Osteocyte (in vitro differentiated cells): ENCODE results near the gene CTNNBL1. TPM values are rescaled to one million over a fixed set of nuclear protein-coding genes. Genes with fewer than 3 reads are reported as not detected.

Source experiments
- DNase-seq: peaks from one replicate; pipeline ENCODE4 v3.0.0; 2021; ENCODE audit warnings: mixed read lengths; ENCODE audit not compliant: unreplicated experiment; ENCODE audit errors: extremely low spot score
- H3K27ac Mint-ChIP-seq: one replicate; pipeline ENCODE4 v1.8.0; 2021; ENCODE audit warnings: mild to moderate bottlenecking, mixed read lengths; ENCODE audit not compliant: unreplicated experiment
- H3K27me3 Mint-ChIP-seq: one replicate; pipeline ENCODE4 v1.8.0; 2021; ENCODE audit warnings: mixed read lengths; ENCODE audit not compliant: unreplicated experiment
- H3K36me3 Mint-ChIP-seq: one replicate; pipeline ENCODE4 v1.8.0; 2021; ENCODE audit warnings: mixed read lengths; ENCODE audit not compliant: unreplicated experiment
- H3K4me1 Mint-ChIP-seq: one replicate; pipeline ENCODE4 v1.8.0; 2021; ENCODE audit warnings: mixed read lengths; ENCODE audit not compliant: unreplicated experiment
- H3K4me3 Mint-ChIP-seq: one replicate; pipeline ENCODE4 v1.8.0; 2021; ENCODE audit warnings: mild to moderate bottlenecking, moderate library complexity, mixed read lengths; ENCODE audit not compliant: unreplicated experiment
- H3K9me3 Mint-ChIP-seq: one replicate; pipeline ENCODE4 v1.8.0; 2021; ENCODE audit warnings: mixed read lengths; ENCODE audit not compliant: unreplicated experiment
- CTCF ChIP-seq: fragments of 200-600 bp; sonication (generic); IDR thresholded peaks from 2 replicates; pipeline ENCODE4 v1.5.0; 2021; ENCODE audit warnings: antibody characterized with exemption, mild to moderate bottlenecking, moderate library complexity
- total RNA-seq: library from RNA; stranded (reverse); gene quantifications from 2 replicates; pipeline ENCODE4 v1.2.1, GENCODE V29; 2021

The CTNNBL1 gene
- total RNA-seq, 1 donor from 2014 or later = 43.4 TPM

DNA sequence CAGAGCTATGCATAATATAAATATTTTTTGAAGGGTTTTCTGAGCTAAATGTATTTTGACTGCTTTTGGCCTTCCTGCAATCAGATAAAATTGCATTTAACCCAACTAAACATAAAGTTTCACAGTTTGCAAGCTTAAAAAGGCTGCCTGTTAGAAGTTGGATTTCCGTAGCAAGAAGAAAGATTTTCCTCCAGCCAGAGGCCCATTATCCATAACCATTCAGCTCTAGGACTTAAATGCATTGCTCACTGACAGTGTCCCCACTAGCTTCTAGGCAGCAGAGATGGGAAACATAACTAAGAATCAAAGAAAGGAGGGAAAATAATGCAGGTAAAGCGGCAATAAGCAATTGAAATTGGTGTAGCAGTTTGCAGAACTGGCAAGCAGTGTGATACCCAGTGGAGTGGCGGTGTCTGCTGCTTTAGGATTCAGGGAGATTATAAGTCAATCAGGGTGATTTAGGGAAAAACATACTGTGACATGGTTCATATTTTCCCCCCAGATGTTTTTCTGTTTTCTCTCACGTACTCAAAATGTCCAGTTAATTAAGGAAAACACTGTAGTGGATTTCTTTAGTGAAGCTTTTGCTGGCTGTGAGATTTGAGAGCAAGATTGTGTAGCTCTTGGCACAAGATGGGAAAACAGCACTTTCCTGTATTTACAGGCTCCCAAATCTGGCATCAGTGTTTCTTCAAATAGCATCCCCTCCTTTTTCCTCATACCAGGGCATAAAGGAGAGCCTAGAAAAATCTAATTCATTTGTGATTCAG lies 69.1 kb downstream of the CTNNBL1 start:
- DNase-seq = no peak
- H3K4me1 Mint-ChIP-seq = peaks cover 10% of the 10 kb centered on the region
- no peaks in the 10 kb centered on the region for H3K27me3 Mint-ChIP-seq
- peaks cover 23% of the 10 kb centered on the region for H3K36me3 Mint-ChIP-seq
- no peaks in the 10 kb centered on the region for H3K9me3 Mint-ChIP-seq
- no peak overlapping the region for H3K27ac Mint-ChIP-seq
- no peak for TF ChIP-seq CTCF
- no peak overlapping the region for H3K4me3 Mint-ChIP-seq

DNA sequence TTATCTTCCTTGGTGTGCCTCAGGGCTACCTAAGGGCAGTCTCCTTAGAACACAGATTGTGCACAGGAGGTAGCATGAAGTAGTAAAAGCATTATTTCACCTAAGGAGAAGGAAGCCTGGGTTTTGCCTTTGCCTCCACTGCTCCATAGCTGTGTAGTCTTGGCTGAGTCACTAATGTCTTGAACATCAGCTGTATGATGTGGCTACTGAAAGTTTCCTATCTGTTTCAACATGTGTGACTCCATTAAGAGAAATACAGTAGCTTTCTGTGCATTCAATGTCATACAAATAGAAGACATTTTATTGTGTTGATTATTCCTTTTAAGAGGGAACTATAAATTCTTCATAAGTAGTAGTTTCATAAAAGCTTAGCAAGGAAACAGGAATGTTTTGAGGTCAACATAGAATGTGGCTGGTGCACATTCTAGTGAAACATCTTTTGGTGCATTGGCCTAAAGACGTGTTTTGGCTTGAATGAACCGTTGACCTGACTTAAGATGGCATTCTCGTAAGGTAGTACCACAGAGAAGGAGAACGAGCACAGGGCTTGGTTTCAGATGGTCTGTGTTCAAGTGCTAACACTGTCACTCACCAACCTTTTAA lies 70.6 kb downstream of the CTNNBL1 start:
- Mint-ChIP-seq H3K27me3 (no peaks in the 10 kb centered on the region), H3K36me3 (peaks cover 22% of the 10 kb centered on the region), H3K4me3 (no peak overlapping the region), H3K9me3 (no peaks in the 10 kb centered on the region), H3K4me1 (peaks cover 10% of the 10 kb centered on the region), H3K27ac (no peak overlapping the region)
- DNase-seq = no peak
- no peak for TF ChIP-seq CTCF

DNA sequence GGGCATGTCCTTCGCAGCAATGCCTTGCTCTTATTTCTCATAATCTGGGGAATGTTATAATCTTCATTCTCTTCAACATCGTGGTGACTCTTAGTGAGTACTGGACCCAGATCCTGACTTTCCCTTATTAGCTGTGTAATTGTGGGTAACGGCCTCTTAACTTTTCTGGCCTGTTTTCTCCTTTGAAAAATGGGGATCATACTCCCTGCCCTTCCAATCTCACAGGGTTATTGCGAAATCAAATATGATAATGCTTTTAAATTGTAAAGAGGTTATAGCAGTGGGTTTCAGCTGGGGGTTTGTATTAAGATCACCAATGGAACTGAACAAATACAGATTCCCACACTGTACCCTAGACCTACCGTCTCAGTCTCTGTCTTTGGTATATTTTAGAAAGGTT lies 77.1 kb downstream of the CTNNBL1 start:
- H3K4me3 Mint-ChIP-seq = no peak overlapping the region
- H3K27ac Mint-ChIP-seq = no peak overlapping the region
- DNase-seq = no peak
- H3K4me1 Mint-ChIP-seq = no peaks in the 10 kb centered on the region
- no peaks in the 10 kb centered on the region for H3K27me3 Mint-ChIP-seq
- H3K36me3 Mint-ChIP-seq = peaks cover 27% of the 10 kb centered on the region
- TF ChIP-seq CTCF = no peak
- no peaks in the 10 kb centered on the region for H3K9me3 Mint-ChIP-seq

GRCh38 chr20:37773291-37773826 lies 79.5 kb downstream of the CTNNBL1 start:
- Mint-ChIP-seq H3K4me1 (no peaks in the 10 kb centered on the region), H3K27ac (no peak overlapping the region), H3K4me3 (no peak overlapping the region), H3K9me3 (no peaks in the 10 kb centered on the region), H3K36me3 (peaks cover 23% of the 10 kb centered on the region), H3K27me3 (no peaks in the 10 kb centered on the region)
- DNase-seq = no peak
- no peak for TF ChIP-seq CTCF

- DNase-seq = no peak
- Mint-ChIP-seq H3K27ac (no peak overlapping the region), H3K9me3 (no peaks in the 10 kb centered on the region), H3K27me3 (no peaks in the 10 kb centered on the region), H3K4me3 (no peak overlapping the region), H3K36me3 (peaks cover 27% of the 10 kb centered on the region), H3K4me1 (no peaks in the 10 kb centered on the region)
- no peak for TF ChIP-seq CTCF
Measured at GRCh38 chr20:37774156-37774555, 80.3 kb downstream of the CTNNBL1 start.
